Ascending aorta (tissue), 2 donors: ENCODE results near the gene FHL1. TPM values are rescaled to one million over a fixed set of nuclear protein-coding genes. Genes with fewer than 3 reads are reported as not detected.

ENCODE experiments used
- DNase-seq, 2 donors: peaks; one replicate each; pipeline ENCODE4 v3.0.0-alpha.2; 2019; ENCODE audit warnings: low spot score in 2 of 2
- H3K27ac ChIP-seq, 2 donors: fragments of 200-600 bp; sonication (generic); one replicate each; pipeline ENCODE4 v1.5.1; 2016 to 2017; ENCODE audit warnings: mild to moderate bottlenecking in 1 of 2
- H3K27me3 ChIP-seq: fragments of 200-600 bp; sonication (generic); one replicate; pipeline ENCODE4 v1.5.1; 2017
- H3K36me3 ChIP-seq, 2 donors: fragments of 200-600 bp; sonication (generic); one replicate each; pipeline ENCODE4 v1.5.1; 2016
- H3K4me1 ChIP-seq, 2 donors: fragments of 200-600 bp; sonication (generic); one replicate each; pipeline ENCODE4 v1.5.1; 2016 to 2017; ENCODE audit warnings: mild to moderate bottlenecking in 1 of 2
- H3K4me3 ChIP-seq, 2 donors: fragments of 200-600 bp; sonication (generic); one replicate each; pipeline ENCODE4 v1.5.1; 2016 to 2017; ENCODE audit warnings: mild to moderate bottlenecking in 1 of 2
- H3K9me3 ChIP-seq, 2 donors: fragments of 200-600 bp; sonication (generic); one replicate each; pipeline ENCODE4 v1.5.1; 2016
- intact Hi-C: fragments of 100-400 bp; cut with DNase I; formaldehyde crosslinking; loops from one replicate; pipeline ENCODE4 v1.15.1; 2023
- total RNA-seq: library from RNA; depleted of rRNA; stranded (reverse); fragments of >200 nt; gene quantifications from one replicate; pipeline ENCODE4 v1.1.0, GENCODE V29; 2016
- TF ChIP-seq, protein P1 (sequence below), 3 experiments: fragments of 200-600 bp in 2 of 3; fragments of 450-650 bp in 1 of 3; sonication (generic) in 2 of 3; IDR thresholded peaks; one replicate each; pipeline ENCODE4 v1.5.1; 2016 to 2019; ENCODE audit warnings: antibody characterized with exemption in 3 of 3, mild to moderate bottlenecking in 1 of 3, moderate library complexity in 1 of 3

FHL1 gene
- total RNA-seq, 1 donor from 2014 or later = 850 TPM

DNA sequence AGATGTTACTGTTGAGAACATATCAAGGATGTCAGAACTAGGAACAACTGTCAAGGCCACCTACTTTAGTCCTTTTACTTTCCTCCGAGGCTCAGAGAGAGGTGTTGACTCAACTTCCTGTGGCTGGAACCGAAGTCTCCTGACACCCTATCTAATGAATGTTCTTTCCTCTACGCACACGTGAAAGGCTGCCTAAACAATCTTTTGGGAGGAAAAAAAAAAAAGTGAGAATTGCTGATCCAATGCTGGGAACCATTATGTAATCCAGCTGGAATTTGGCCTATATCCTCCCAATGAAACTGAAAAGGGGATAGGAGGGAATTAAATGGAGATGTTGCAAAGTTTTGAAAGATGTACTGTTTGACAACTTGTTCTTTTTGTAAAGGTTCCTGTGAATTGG is 112.2 kb downstream of the FHL1 start:
- H3K27ac ChIP-seq = peak overlapping the region; percentile 88 to 91
- H3K4me3 ChIP-seq = no peak overlapping the region
- DNase-seq = no peak
- intact Hi-C loops = no loop called here
- H3K36me3 ChIP-seq = no peaks in the 10 kb centered on the region
- H3K9me3 ChIP-seq = no peaks in the 10 kb centered on the region
- H3K27me3 ChIP-seq = no peaks in the 10 kb centered on the region
- TF ChIP-seq, protein P1, sequence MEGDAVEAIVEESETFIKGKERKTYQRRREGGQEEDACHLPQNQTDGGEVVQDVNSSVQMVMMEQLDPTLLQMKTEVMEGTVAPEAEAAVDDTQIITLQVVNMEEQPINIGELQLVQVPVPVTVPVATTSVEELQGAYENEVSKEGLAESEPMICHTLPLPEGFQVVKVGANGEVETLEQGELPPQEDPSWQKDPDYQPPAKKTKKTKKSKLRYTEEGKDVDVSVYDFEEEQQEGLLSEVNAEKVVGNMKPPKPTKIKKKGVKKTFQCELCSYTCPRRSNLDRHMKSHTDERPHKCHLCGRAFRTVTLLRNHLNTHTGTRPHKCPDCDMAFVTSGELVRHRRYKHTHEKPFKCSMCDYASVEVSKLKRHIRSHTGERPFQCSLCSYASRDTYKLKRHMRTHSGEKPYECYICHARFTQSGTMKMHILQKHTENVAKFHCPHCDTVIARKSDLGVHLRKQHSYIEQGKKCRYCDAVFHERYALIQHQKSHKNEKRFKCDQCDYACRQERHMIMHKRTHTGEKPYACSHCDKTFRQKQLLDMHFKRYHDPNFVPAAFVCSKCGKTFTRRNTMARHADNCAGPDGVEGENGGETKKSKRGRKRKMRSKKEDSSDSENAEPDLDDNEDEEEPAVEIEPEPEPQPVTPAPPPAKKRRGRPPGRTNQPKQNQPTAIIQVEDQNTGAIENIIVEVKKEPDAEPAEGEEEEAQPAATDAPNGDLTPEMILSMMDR (IDR thresholded peaks at IDR 0.05) = no peak
- H3K4me1 ChIP-seq = peaks cover 0 to 43% of the 10 kb centered on the region in 2 donors

DNA sequence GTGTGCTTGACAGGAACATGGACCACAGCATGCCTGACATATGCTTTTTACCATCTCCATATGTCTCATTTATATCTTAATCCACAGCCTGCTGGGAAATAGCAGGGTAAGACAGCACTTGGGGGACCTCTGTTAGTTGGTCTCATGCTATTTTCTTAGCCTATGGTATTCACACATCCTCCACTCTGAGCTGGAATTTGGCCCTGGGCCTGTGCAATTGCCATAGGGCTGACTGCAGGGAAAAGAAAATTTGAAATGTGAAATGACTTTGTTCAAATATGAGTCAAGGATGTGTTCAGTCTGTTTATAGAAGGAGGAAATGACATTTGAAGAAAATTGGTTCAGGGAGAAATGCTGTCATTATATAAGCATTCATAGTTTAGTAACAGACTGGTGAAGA is 113.4 kb downstream of the FHL1 start:
- no peaks in the 10 kb centered on the region for H3K36me3 ChIP-seq
- H3K27me3 ChIP-seq = no peaks in the 10 kb centered on the region
- intact Hi-C loops = loop anchor here (5.0 kb wide), 1 partner anchor 93 kb away; no protein-coding TSS in a partner anchor
- H3K4me1 ChIP-seq = peaks cover 0 to 43% of the 10 kb centered on the region in 2 donors
- TF ChIP-seq, protein P1 (IDR thresholded peaks at IDR 0.05) = no peak
- peak overlapping the region; percentile 88 to 91 for H3K27ac ChIP-seq
- no peak overlapping the region for H3K4me3 ChIP-seq
- H3K9me3 ChIP-seq = no peaks in the 10 kb centered on the region
- peak in 1 of 2 donors; percentile 82 for DNase-seq

Other genes starting within 250 kb of the FHL1 start
- 11.2 TPM for gene MMGT1, start 173.5 kb upstream of the FHL1 start, total RNA-seq
- gene SLC9A6, start 162.1 kb upstream of the FHL1 start, total RNA-seq = 8.3 TPM
- 7.9 TPM for gene MAP7D3, start 103.9 kb downstream of the FHL1 start, total RNA-seq
- 0.75 TPM for gene ADGRG4, start 153.4 kb downstream of the FHL1 start, total RNA-seq